Inferior parietal cortex (tissue), 1 donor: ENCODE data around the gene VPS33A.

ENCODE experiments used
- DNase-seq: peaks from one replicate; pipeline ENCODE4 v3.0.0-alpha.2; 2016; ENCODE audit errors: extremely low spot score

VPS33A gene

GRCh38 chr12:122182887-122183587 lies 83.3 kb downstream of the VPS33A start, which contains the start of gene LRRC43:
Gene LRRC43, plus strand, starts transcription at chr12:122183123. Its CDS starts 22 bp downstream, at chr12:122183145.
- no peak for DNase-seq
